GM23338 (cell line): ENCODE measurements around the gene ATF5.

ENCODE experiments used
- CREB1 ChIP-seq: fragments of 250-450 bp; sonication (Bioruptor Pico); IDR thresholded peaks from 2 replicates; pipeline ENCODE4 v1.5.0; 2020; ENCODE audit warnings: low read depth, mild to moderate bottlenecking, moderate library complexity
- EZH2 ChIP-seq: fragments of 200-600 bp; sonication (generic); IDR thresholded peaks from one replicate; pipeline ENCODE4 v1.8.0; 2017; ENCODE audit warnings: antibody characterized with exemption, mild to moderate bottlenecking, low read depth; ENCODE audit not compliant: unreplicated experiment
- EZH2phosphoT487 ChIP-seq: fragments of 200-600 bp; sonication (generic); IDR thresholded peaks from one replicate; pipeline ENCODE4 v1.8.1; 2018; ENCODE audit warnings: antibody characterized with exemption; ENCODE audit not compliant: unreplicated experiment
- JUNB ChIP-seq: IDR thresholded peaks from one replicate; pipeline ENCODE4 v1.6.1; 2016; ENCODE audit warnings: antibody characterized with exemption; ENCODE audit not compliant: unreplicated experiment
- POLR2AphosphoS5 ChIP-seq: IDR thresholded peaks from 2 replicates; pipeline ENCODE4 v1.6.1; 2016; ENCODE audit warnings: antibody characterized with exemption, low read depth
- STAT1 ChIP-seq: IDR thresholded peaks from one replicate; pipeline ENCODE4 v1.6.1; 2016; ENCODE audit warnings: antibody characterized with exemption; ENCODE audit not compliant: unreplicated experiment
- ZNF114 ChIP-seq: fragments of 250-450 bp; sonication (Bioruptor Pico); IDR thresholded peaks from 2 replicates; pipeline ENCODE4 v1.5.0; 2020; ENCODE audit warnings: mild to moderate bottlenecking, moderate library complexity
- TF ChIP-seq, protein P1 (sequence below), 2 experiments: fragments of 200-600 bp in 1 of 2; sonication (generic) in 1 of 2; conservative IDR thresholded peaks; 2 replicates each; pipeline versions ENCODE4 v1.5.1 to v1.6.1; 2016 to 2017; ENCODE audit warnings: antibody characterized with exemption in 2 of 2, low read depth in 2 of 2, mild to moderate bottlenecking in 2 of 2, moderate library complexity in 1 of 2
- TF ChIP-seq, protein P2 (sequence below): IDR thresholded peaks from one replicate; pipeline ENCODE4 v1.6.1; 2018; ENCODE audit warnings: antibody characterized with exemption; ENCODE audit not compliant: unreplicated experiment
- TF ChIP-seq, protein P3 (sequence below): IDR thresholded peaks from 2 replicates; pipeline ENCODE4 v1.6.1; 2016; ENCODE audit warnings: antibody characterized with exemption

DNA sequence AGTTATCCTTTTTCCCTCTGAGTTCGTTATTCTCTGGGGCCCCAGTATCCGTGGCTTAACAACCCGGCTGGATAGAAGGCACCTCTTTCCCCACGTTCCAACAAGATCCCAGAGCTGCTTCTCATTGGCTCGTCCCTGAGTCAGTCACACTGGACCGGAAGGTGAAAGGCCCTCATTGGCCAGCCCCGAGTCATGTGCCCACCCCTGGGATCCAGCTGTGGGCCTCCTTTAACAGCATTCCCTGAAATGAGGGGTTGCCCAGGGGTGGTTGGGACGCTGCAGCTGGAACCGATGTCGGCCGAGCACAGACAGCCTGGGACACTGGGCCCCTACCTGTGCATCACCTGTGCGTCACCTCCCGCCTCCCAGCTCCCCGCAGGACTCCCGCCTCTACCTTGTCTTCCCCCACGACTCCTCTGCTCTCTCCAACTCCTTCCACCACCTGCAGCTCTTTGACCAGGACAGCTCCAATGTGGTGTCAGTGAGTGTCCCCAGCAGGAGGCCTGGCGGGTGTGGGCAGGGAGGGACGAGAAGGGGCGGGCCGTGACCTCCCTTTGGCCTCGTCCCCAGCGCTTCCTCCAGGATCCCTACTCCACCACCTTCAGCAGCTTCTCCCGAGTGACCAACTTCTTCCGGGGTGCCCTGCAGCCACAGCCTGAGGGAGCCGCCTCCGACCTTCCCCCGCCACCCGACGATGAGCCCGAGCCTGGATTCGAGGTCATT is 47.2 kb upstream of the ATF5 start:
- TF ChIP-seq, protein P1, sequence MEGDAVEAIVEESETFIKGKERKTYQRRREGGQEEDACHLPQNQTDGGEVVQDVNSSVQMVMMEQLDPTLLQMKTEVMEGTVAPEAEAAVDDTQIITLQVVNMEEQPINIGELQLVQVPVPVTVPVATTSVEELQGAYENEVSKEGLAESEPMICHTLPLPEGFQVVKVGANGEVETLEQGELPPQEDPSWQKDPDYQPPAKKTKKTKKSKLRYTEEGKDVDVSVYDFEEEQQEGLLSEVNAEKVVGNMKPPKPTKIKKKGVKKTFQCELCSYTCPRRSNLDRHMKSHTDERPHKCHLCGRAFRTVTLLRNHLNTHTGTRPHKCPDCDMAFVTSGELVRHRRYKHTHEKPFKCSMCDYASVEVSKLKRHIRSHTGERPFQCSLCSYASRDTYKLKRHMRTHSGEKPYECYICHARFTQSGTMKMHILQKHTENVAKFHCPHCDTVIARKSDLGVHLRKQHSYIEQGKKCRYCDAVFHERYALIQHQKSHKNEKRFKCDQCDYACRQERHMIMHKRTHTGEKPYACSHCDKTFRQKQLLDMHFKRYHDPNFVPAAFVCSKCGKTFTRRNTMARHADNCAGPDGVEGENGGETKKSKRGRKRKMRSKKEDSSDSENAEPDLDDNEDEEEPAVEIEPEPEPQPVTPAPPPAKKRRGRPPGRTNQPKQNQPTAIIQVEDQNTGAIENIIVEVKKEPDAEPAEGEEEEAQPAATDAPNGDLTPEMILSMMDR (conservative IDR thresholded peaks at IDR 0.05; ENCODE audit: low read depth in 2 of 2): no peak
- TF ChIP-seq, protein P2, sequence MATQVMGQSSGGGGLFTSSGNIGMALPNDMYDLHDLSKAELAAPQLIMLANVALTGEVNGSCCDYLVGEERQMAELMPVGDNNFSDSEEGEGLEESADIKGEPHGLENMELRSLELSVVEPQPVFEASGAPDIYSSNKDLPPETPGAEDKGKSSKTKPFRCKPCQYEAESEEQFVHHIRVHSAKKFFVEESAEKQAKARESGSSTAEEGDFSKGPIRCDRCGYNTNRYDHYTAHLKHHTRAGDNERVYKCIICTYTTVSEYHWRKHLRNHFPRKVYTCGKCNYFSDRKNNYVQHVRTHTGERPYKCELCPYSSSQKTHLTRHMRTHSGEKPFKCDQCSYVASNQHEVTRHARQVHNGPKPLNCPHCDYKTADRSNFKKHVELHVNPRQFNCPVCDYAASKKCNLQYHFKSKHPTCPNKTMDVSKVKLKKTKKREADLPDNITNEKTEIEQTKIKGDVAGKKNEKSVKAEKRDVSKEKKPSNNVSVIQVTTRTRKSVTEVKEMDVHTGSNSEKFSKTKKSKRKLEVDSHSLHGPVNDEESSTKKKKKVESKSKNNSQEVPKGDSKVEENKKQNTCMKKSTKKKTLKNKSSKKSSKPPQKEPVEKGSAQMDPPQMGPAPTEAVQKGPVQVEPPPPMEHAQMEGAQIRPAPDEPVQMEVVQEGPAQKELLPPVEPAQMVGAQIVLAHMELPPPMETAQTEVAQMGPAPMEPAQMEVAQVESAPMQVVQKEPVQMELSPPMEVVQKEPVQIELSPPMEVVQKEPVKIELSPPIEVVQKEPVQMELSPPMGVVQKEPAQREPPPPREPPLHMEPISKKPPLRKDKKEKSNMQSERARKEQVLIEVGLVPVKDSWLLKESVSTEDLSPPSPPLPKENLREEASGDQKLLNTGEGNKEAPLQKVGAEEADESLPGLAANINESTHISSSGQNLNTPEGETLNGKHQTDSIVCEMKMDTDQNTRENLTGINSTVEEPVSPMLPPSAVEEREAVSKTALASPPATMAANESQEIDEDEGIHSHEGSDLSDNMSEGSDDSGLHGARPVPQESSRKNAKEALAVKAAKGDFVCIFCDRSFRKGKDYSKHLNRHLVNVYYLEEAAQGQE: no peak
- TF ChIP-seq ZNF114 (CRISPR knock-in tag): no peak
- no peak for TF ChIP-seq POLR2AphosphoS5
- no peak for TF ChIP-seq CREB1 (CRISPR knock-in tag)
- no peak for TF ChIP-seq EZH2
- no peak for TF ChIP-seq EZH2phosphoT487
- TF ChIP-seq JUNB: no peak
- TF ChIP-seq, protein P3, sequence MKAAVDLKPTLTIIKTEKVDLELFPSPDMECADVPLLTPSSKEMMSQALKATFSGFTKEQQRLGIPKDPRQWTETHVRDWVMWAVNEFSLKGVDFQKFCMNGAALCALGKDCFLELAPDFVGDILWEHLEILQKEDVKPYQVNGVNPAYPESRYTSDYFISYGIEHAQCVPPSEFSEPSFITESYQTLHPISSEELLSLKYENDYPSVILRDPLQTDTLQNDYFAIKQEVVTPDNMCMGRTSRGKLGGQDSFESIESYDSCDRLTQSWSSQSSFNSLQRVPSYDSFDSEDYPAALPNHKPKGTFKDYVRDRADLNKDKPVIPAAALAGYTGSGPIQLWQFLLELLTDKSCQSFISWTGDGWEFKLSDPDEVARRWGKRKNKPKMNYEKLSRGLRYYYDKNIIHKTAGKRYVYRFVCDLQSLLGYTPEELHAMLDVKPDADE: no peak
- TF ChIP-seq STAT1: no peak
